HG03097 (cell line): ENCODE data around the gene ELAC1.
A peak's percentile ranks its signal among the peaks of the same experiment; 100 is the strongest.
"Not testable (repeated sequence)": the region's sequence is repeated elsewhere in the genome, so short reads cannot be mapped to it uniquely, and the experiment has no call there.

Experiments used
- ATAC-seq: cut with Tn5 transposase; IDR thresholded peaks from one replicate; pipeline ENCODE4 v1.9.1; 2021; ENCODE audit not compliant: unreplicated experiment, low FRiP score

The ELAC1 gene

GRCh38 chr18:50967714-50968661 is at the start of gene ELAC1:
Gene ELAC1 (plus strand): TSS chr18:50968040. CDS start chr18:50974405, 6,365 bp downstream.
- ATAC-seq: peak; percentile 96

GRCh38 chr18:50918153-50918552 is 49.7 kb upstream of the ELAC1 start:
- no peak for ATAC-seq

- ATAC-seq: no peak
These were observed 43.5 kb upstream of the ELAC1 start for GRCh38 chr18:50924372-50924771.

- ATAC-seq: no peak
These were observed 41.3 kb upstream of the ELAC1 start for GRCh38 chr18:50926521-50926920.

- no peak for ATAC-seq
These were observed 39.3 kb upstream of the ELAC1 start for GRCh38 chr18:50928551-50928950.

- ATAC-seq: no peak
These were observed 34.2 kb upstream of the ELAC1 start for GRCh38 chr18:50933684-50934083.

- ATAC-seq: no peak
These were observed 33.2 kb upstream of the ELAC1 start for GRCh38 chr18:50934545-50935211.

GRCh38 chr18:50935493-50936191 is 32.2 kb upstream of the ELAC1 start:
- no peak for ATAC-seq

- no peak for ATAC-seq
These were observed 30.7 kb upstream of the ELAC1 start for GRCh38 chr18:50937183-50937582.

- no peak for ATAC-seq
These were observed 28.9 kb upstream of the ELAC1 start for GRCh38 chr18:50938912-50939311.

- ATAC-seq: no peak
These were observed 23.5 kb upstream of the ELAC1 start for GRCh38 chr18:50944245-50944932.

- ATAC-seq: not testable (repeated sequence)
These were observed 21.9 kb upstream of the ELAC1 start for GRCh38 chr18:50945918-50946317.

GRCh38 chr18:50947899-50948298 is 19.9 kb upstream of the ELAC1 start:
- no peak for ATAC-seq

GRCh38 chr18:50949185-50949584 is 18.7 kb upstream of the ELAC1 start:
- ATAC-seq: no peak

- no peak for ATAC-seq
These were observed 17.2 kb upstream of the ELAC1 start for GRCh38 chr18:50950626-50951025.

- no peak for ATAC-seq
These were observed 14.0 kb upstream of the ELAC1 start for GRCh38 chr18:50953822-50954221.

- no peak for ATAC-seq
These were observed 12.6 kb upstream of the ELAC1 start for GRCh38 chr18:50955253-50955652.

- ATAC-seq: no peak
These were observed 11.7 kb upstream of the ELAC1 start for GRCh38 chr18:50956116-50956515.

- ATAC-seq: no peak
These were observed 5.9 kb upstream of the ELAC1 start for GRCh38 chr18:50961974-50962373.

- no peak for ATAC-seq
These were observed 1.6 kb downstream of the ELAC1 start for GRCh38 chr18:50969448-50969847.

- ATAC-seq: no peak
These were observed 2.2 kb downstream of the ELAC1 start for GRCh38 chr18:50970006-50970405.
